Measurements from ENCODE around the gene MORN4. TPM values are rescaled to one million over a fixed set of nuclear protein-coding genes. Genes with fewer than 3 reads are reported as not detected.

Gene MORN4
- total and polyA plus RNA-seq, 9 of the 15 experiments (the other 6 are each of a cell fraction or from before 2014, with no cell fraction given): 8.3 to 23.9 (median 11.7) TPM

- H2AFZ ChIP-seq (ENCODE audit: low read depth, low read length): peak within 1 kb of the TSS; percentile 72
- TF ChIP-seq SMC3 (conservative IDR thresholded peaks at IDR 0.05; ENCODE audit: insufficient read depth, low read depth, low read length) (peak; percentile 86), ZNF507 (tag; conservative IDR thresholded peaks at IDR 0.05) (no peak), FOXK2 (conservative IDR thresholded peaks at IDR 0.05 in 1 of 2, IDR thresholded peaks at IDR 0.05 in 1 of 2; ENCODE audit: low read depth in 2 of 2) (no peak), KAT7 (CRISPR knock-in tag; IDR thresholded peaks at IDR 0.05; ENCODE audit: borderline replicate concordance) (no peak), TOE1 (IDR thresholded peaks at IDR 0.05; ENCODE audit: borderline replicate concordance) (no peak), TOE1 (CRISPR knock-in tag; IDR thresholded peaks at IDR 0.05; ENCODE audit: borderline replicate concordance, low read depth) (no peak), NFIC (IDR thresholded peaks at IDR 0.05) (peak; percentile 87), DPF2 (IDR thresholded peaks at IDR 0.05) (no peak), SPI1 (IDR thresholded peaks at IDR 0.05; ENCODE audit: borderline replicate concordance, low read depth, low read length) (peak; percentile 87), JUND (IDR thresholded peaks at IDR 0.05; ENCODE audit: borderline replicate concordance, low read depth, low read length) (peak; percentile 21; the same call in 1 of the 2 replicates), JUND (tag; IDR thresholded peaks at IDR 0.05; ENCODE audit: borderline replicate concordance, low read depth, low read length) (no peak), CTCF (IDR thresholded peaks at IDR 0.05 in 2 of 3, conservative IDR thresholded peaks at IDR 0.05 in 1 of 3; ENCODE audit: insufficient read depth in 2 of 3, low read depth in 1 of 3, low read length in 3 of 3) (peak; percentile 82 to 88 (median 84)), SAP30 (IDR thresholded peaks at IDR 0.05; ENCODE audit: borderline replicate concordance, insufficient read depth, low read depth, low read length, poor library complexity, severe bottlenecking) (no peak), AFF1 (IDR thresholded peaks at IDR 0.05; ENCODE audit: low read depth in 1 of 2, partially characterized antibody in 2 of 2) (no peak), ELF1 (tag; IDR thresholded peaks at IDR 0.05) (peak; percentile 34; the same call in 1 of the 2 replicates)
Measured at GRCh38 chr10:97572214-97572989, 60.9 kb downstream of the MORN4 start, which contains the start of gene ANKRD2. Gene ANKRD2 (plus strand): TSS chr10:97572779. CDS start chr10:97572789, 10 bp downstream.

More at GRCh38 chr10:97572214-97572989, 60.9 kb downstream of the MORN4 start, which contains the start of gene ANKRD2:
- CTCF ChIA-PET (ENCODE audit: low intra/inter-chr PET ratio): interaction anchor here (1.6 to 3.4 kb wide), 2 partner anchors 40 to 159 kb away, joined by 8 to 23 read pairs; no protein-coding TSS in a partner anchor
- Histone ChIP-seq H3K9me3 (replicated peaks; ENCODE audit: control insufficient read depth, insufficient read depth, low read depth, low read length) (no peaks in the 10 kb centered on the region), H3K9ac (ENCODE audit: insufficient read depth in 1 of 2, low read depth in 2 of 2, low read length in 2 of 2) (peak within 1 kb of the TSS in 1 of 2 experiments; percentile 4; a peak in 1 of 4 replicates), H3K4me1 (replicated peaks in 1 of 2; ENCODE audit: control insufficient read depth in 2 of 2, insufficient read depth in 2 of 2, low read length in 2 of 2) (peaks cover 2 to 13% of the 10 kb centered on the region in 2 experiments; a peak in 4 of 5 replicates), H3K27me3 (ENCODE audit: control insufficient read depth in 2 of 2, insufficient read depth in 2 of 2, low read length in 2 of 2) (no peaks in the 10 kb centered on the region), H3K9me1 (ENCODE audit: control insufficient read depth, insufficient read depth, low read length) (no peaks in the 10 kb centered on the region), H3K4me3 (no peak within 1 kb of the TSS), H3K27ac (ENCODE audit: extremely low read depth, low read depth, low read length) (no peak within 1 kb of the TSS), H3K79me2 (ENCODE audit: control insufficient read depth, insufficient read depth, low read length) (no peaks in the 10 kb centered on the region), H3K4me2 (ENCODE audit: insufficient read depth, low read length) (no peak within 1 kb of the TSS), H4K20me1 (replicated peaks; ENCODE audit: control insufficient read depth, insufficient read depth, low read length) (no peaks in the 10 kb centered on the region), H3K36me3 (ENCODE audit: control insufficient read depth, insufficient read depth, low read length) (no peaks in the 10 kb centered on the region)
- intact Hi-C loops (cut with micrococcal nuclease): loop anchor here (1.0 to 10.0 kb wide), 3 partner anchors 40 to 160 kb away; partner anchors contain the start of gene AVPI1
- POLR2A ChIA-PET: interaction anchor here (0.6 to 1.3 kb wide), 4 partner anchors 9 to 40 kb away, joined by 3 to 5 read pairs (median 4); no protein-coding TSS in a partner anchor
- ATAC-seq (peak; percentile 97), DNase-seq (ENCODE audit: extremely low read depth in 1 of 4, low spot score in 3 of 4) (peak; percentile 63 to 79 (median 70)), FAIRE-seq (peak; percentile 90)
- no TSS peak for BruUV-seq (replicated peaks)
- in situ Hi-C loops (cut with MboI): no loop called here
- 37% methylated on average over 9 of the region's 16 CpGs for WGBS (ENCODE audit: insufficient coverage, low coverage, missing lambda C conversion rate)
